ENCODE results near the gene FBXO2.

Gene FBXO2

DNA sequence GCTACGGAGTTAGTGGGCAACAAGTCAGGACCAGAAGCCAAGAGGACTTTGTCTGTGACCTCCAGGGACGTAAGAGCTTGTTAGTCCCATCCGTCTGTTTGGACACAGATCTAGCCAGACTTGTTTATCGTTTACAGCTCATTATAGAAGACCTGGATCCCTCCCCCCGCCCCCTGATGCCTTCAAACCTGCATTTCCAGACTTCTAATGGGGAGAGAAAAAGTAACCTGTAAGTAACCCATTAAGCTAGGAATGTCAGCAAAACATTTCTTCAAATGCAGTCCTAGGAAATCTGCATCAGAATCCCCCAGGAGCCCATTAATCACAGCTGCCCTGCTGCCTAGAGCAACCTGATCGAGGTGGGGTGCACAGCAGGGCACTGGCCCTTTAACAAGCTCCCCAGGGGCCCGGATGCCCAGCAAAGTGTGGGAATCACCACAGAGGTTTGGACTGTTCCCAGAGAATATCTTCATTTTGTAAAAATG lies 28.1 kb upstream of the FBXO2 start:
- DNase-seq = no peak

DNA sequence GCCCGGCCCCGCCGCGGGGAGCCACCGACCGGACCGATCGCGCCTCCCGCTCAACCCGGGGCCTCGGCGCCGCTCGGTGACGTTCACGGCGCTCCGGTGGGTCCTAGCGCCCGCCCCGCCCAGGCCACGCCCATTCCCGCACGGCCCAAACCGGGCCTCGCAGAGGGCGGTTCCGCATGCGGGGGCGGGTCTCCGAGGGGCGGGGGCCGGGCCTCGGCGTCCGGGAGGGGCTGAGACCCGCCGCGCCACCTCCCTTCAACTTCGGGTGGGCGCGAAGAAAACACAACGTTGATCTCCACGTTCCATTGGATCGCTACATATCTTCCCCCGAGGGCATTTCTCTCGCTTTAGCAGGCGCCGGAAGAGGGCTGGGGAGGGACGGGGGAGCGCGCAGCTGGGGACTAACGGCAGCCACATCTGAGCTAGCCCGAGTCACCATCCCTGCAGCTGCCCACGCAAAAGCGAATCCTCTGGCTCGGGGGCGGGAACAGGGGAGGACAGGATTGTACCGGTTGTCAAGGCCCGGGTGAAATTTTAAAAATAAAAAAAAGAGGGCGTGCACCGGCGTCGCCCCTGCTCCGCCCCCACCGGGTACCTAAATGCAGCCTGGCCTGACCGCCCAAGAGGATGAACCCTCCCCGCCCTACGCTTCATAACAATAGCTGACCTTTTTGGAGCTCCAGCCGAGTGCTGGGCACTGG lies 27.0 kb upstream of the FBXO2 start, which contains the start of gene MAD2L2:
Gene MAD2L2 (minus strand): TSS at position 78 of the 701 bp plus-strand sequence. CDS start 547 bp downstream, outside the sequence.
- DNase-seq = peak; percentile 31

DNA sequence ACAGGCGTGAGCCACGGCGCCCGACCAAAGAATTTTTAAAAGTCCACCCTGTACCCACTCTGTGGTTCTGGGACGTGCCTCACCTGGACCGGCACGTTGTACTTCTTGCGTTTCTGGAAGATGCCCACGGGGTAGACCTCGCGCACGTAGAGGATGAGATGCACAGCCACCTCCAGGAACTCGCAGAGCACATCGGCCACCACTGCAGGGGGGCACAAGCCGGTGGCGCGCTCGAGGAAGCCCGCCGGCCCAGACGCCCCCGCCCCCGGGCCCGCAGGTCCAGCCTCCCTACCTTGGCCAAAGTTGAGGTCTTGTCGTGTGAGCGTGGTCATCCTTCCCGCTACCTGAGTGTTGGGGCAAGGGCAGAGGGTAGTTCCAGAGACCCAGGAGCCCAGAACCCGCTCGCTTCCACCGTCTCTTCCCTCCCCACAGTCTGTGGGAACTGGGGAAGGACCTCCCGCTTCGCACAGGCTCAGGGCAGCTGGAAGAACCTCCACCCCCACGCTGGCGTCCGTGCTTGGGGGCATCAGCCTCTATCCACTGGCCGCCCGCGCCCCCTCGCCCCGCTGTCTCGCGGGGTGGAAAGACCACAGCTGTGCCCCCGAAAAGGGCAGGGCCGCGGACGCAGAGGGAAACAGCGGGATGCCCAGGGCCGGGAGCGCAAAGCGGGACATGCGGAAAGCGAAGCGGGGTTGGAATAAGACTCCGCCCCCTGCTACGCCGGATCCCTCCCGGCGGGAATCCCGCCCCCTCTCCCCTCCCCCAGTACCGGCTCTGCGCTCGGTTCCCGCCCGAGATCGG lies 26.2 kb upstream of the FBXO2 start:
- DNase-seq = no peak

DNA sequence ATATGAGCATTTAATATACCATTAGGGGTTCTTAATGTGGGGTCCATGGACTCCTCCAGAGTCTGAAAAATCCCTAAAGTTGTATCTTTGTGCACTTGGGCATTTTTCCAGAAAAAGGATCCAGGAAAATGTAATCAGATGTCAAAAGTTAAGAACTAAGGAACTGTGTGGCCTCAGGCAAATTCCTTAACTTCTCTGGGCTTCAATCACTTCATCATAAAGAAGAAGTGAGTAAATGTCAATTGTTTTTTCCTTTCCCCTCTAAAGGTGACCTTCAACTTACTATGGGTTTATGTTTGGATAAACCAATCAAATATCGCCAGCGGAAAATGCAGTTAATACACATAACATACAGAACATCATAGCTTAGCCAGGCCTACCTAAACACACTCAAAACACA lies 24.2 kb upstream of the FBXO2 start:
- DNase-seq = no peak

DNA sequence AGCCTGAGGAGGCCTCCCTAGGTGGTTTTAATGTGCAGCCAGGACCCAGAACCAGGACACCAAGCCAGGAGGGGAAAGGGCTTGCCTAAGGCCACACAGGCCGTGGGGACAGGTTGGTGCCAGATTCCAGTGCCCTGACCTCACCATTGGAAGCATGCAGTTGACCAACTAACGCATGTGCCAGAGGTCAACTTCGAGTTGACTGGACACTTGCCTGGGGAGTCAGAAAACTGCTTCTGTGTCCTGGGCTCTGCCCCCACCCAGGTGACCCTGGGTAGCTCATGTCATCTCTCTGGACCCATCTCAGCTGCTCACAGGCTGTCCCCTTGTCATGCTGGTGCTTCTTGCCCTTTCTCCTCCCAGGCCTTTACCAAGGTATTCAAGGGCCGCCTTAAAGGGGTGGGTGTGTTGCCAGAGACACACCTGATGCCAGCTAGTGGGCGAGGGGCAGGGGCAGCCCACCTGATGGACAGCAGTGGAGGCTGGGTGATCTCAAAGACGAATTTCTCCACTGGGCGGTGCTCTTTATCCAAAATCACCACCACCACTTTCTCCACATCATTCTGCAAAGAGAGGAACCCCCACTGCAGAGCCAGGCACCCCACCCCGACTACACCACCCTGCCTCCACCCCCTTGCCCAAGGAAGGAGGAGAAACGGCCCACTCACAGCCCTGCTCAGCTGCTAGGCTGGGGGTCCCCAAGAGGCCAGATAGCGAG lies 22.3 kb upstream of the FBXO2 start:
- no peak for DNase-seq

DNA sequence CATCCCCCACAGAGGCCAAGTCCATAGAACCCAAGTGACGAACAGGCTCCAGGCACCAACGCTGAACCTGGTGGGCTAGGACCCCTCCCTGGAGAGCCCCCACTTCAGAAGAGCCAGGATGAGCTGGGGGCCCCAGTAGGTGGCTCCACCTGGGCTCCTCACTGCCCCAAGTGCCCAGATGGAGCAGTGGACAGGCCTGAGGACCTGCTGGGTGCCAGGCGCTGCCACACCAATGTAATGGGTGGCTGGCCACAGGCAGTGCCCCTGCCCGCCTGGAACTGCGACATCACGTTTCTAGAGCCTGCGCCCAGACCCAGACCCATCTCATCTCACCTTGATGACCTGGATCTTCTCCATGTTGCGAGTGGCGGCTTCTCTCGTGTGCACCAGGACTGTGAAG lies 21.1 kb upstream of the FBXO2 start:
- DNase-seq = no peak

DNA sequence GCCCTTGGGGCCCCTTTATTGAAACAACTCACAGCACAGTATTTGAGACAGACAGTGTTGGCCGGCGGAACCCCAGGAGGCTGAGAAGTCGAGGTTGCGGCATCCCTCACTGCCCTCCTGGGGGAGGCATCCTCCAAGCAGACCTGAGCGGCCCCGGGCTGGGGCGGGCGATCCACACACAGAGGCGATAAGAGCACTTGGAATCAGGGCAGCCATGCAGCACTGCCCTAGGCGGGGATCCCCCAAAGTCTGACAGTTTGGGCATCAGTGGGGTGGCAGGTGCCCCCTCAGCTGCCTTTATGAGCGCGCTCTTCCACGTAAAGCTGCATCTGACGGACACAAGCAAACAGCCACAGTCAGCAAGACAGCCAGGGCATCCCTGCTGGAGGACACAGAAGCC lies 20.3 kb upstream of the FBXO2 start:
- DNase-seq = no peak

DNA sequence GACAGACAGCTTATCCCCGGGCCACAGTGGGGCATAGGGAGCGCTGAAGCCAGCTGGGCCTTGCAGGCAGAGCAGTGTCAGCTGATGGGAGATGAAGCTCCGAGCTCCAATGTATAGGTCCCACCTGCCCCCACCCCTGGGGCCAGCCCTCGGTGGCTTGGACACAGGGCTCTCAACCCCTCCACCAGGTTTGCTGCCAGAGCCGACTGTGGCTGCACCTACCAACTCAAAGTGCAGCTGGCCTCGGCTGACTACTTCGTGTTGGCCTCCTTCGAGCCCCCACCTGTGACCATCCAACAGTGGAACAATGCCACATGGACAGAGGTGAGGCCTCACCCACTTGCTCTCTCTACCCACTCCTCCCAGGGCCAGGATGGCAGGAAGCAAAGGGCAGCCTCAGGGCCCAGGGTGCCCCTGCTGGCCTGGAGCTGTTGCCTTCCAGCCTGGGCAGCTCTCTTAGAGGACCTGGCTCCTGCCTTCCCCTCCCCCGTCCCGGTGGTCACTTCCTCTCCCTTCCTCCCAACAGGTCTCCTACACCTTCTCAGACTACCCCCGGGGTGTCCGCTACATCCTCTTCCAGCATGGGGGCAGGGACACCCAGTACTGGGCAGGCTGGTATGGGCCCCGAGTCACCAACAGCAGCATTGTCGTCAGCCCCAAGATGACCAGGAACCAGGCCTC lies 19.0 kb upstream of the FBXO2 start:
- no peak for DNase-seq

DNA sequence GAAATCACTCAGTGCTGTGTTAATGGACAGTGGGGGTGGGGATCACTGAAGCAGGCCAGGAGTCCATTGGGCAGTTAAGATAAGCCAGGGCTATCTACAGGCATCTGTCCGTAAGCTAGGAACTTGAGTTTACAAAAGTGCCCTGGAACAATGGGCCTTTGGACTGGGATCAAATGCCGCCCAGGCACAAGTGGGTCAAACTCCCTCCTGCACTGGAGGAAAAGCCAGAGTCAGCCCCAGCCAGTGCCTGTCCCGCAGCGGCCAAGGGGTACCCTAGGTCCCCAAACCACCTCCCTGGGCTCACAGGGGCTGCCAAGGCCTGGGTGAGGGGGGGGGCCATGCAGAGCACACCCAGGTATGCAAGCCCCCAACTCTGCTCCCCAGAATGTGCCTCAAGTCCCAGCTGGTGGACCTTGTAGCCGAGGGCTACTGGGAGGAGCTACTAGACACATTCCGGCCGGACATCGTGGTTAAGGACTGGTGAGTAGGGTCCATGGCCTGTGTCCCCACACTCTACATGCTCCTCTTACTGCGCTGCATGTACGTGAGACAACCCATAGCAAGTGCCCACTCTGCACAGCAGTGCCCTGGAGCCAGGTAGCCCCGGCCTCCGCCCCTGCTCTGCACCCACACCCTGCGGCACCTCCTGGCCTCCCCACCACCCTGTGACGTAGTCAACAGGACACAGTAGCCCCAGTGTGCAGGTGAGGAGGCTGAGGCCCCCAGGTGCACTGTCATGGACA lies 17.5 kb upstream of the FBXO2 start:
- no peak for DNase-seq

DNA sequence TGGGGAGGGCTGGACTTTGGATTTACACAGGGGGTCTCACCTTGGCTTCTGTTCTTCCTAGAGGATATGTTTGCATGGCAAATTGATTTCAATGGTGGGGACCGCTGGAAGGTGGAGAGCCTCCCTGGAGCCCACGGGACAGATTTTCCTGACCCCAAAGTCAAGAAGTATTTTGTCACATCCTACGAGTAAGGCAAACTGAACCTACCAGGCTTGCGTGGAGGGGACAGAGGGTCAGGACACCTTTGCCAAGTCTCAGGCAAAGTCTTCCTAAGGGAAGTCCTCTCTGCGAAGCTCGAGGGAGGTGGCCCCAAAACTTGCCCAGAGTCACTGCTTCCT lies 16.9 kb upstream of the FBXO2 start:
- DNase-seq = no peak

DNA sequence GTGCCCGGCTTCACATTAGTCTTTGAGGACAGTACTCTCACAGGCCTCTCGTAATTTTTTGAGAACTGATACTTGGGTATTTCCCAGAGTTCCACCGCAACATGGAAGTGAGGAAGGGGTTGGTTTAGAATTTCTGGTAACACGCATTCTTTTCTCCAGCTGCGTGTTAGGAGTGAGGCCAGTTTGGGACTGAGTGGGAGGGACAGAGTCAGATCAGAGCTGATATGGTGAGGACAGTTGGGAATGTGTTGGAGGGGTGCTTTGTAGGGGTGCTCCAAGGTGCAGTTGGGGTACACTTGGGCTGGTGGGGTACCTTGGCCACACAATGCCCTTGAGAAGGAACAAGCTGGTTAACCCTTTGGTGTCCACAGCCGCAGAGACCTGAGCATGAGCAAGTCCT lies 16.5 kb upstream of the FBXO2 start:
- no peak for DNase-seq

DNA sequence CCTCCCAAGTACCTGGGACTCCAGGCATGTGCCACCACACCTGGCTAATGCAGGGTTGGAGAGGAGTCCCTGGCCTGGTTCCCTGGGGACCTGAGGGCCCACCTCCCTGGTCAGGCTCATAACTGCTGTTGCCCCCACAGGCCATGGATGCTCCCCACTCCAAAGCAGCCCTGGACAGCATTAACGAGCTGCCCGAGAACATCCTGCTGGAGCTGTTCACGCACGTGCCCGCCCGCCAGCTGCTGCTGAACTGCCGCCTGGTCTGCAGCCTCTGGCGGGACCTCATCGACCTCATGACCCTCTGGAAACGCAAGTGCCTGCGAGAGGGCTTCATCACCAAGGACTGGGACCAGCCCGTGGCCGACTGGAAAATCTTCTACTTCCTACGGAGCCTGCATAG lies 14.3 kb upstream of the FBXO2 start:
- DNase-seq = no peak

DNA sequence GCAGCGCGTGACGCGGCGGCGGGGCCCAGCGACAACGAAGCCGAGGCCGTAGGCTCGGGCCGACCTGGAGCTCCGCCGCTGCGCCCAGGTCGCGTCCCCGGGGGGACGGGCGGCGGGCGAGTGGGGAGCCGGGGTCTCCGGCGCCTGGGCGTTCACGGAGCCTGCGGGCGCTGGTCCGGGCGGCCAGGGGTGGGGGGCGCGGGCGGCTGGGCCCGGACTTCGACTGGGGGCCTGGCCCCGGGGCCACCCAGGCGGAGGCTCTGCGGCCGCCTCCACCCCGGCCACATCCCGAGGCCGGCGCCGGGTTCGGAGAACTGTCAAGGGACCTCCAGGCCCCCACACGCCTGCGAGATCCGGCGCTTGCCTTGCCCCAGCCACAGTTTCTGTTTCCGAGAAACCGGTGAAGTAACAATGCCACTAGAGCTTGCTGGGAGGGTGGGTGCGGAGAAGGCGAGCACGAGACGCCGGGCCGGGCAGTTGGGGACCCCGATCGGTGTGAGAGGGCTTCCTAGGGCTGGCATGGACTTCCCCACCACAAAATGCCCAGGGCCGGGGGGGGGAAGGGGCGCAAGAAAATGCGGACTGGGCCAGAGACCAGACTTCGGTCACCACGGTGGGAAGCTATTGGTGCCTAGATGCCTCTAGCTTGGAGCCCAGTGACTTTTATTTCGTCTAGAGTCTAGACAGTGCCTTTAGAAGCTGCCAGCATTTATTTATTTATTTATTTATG lies 10.3 kb upstream of the FBXO2 start:
- DNase-seq = no peak

DNA sequence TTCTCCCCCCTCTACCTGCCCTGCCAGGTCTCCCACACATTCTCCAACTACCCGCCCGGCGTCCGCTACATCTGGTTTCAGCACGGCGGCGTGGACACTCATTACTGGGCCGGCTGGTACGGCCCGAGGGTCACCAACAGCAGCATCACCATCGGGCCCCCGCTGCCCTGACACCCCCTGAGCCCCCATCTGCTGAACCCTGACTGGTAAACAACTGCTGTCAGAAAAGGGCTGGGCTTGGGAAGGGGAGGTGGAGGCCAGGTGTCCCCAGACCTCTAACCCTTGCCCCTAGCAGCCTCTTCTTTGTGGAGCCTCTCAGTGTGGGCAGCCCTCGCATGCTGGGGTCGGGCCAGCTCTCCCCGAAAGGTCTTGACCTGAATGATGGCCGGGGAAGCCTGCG lies 6.9 kb upstream of the FBXO2 start:
- DNase-seq = no peak

DNA sequence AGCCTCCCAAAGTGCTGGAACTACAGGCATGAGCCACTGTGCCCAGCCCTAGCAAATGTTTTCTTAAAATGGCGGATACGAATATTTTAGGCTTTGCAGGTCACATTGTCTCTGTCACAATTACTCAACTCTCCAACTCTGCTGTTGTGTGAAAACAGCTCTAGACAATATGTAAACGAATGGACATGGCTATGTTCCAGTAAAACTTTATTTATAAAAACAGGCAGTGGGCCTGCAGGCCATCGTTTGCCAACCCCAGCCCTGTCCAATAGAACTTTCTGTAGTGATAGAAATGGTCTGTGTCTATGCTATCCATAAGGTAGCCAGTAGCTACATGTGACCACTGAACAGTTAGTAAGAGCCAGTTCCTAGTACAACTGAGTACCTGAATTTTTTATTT lies 5.5 kb upstream of the FBXO2 start:
- no peak for DNase-seq

DNA sequence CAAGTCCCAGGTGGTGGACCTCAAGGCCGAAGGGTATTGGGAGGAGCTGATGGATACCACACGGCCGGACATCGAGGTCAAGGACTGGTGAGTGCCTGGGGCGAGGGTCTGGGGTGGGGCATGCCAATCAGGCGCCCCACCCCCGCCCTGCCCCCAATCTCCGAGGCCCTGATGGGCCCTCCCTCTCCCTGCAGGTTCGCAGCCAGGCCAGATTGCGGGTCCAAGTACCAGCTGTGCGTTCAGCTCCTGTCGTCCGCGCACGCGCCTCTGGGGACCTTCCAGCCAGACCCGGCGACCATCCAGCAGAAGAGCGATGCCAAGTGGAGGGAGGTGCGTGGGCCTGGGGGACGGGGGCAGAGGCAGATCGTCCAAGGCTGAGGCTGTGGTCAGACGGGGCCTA lies 4.3 kb upstream of the FBXO2 start:
- no peak for DNase-seq

DNA sequence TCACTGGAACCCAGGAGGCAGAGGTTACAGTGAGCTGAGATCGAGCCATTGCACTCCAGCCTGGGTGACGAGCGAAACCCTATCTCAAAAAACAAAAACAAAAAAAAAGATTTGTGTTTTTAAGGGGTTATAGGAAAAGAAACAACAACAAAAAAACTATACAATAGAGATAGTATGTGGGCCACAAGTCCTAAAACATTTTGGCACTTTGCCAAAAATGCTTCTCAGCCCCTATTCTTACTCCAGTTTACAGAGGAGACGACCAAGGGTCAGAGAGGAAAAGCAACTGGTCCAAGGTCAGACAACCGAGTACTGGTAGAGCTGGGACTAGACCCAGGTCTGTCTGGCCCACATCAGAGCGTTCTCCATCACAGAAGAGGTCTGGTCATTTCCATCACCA lies 3.4 kb upstream of the FBXO2 start:
- no peak for DNase-seq

DNA sequence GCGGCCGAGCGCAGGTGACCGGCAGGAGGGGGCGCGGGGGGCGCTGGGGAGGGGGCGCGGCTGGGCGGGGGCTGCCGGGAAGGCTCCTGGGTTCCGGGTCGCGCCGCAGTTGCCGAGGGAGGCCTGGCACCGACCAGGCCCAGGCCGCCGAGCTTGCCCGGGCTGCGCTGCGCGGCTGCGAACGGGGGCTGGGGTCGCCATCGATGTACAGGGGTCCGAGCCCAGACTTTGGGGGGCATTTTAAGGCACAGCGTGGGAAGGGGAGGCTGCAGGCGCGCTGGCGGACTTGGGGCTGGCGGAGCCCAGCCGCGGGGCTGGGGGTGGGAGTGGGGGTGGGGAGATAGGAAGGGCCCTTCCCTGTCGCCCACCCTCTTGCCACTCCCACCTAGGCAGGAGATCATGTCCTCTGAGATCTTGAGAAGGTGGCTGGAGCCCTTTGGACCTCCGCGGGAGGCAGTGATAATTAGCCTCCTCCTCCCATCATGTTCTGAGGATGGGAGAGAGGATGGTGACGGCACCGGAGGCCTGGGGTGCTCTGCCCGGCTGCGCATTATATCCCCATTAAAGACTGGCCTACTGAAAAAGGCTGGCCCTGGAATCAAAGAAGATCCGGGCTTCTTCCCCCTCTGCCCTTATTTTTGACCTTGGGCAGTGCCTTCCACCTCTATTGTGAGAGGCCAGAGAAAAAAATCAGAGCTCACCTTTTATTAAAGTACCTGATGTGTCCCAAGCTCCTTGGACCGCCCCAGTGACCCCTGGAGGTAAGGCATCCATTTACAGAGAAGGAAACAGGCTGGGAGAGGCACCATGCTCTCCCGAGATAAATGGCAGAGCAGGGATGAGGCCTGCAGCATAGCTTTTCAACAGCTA lies 945 bp upstream of the FBXO2 start:
- DNase-seq = no peak

DNA sequence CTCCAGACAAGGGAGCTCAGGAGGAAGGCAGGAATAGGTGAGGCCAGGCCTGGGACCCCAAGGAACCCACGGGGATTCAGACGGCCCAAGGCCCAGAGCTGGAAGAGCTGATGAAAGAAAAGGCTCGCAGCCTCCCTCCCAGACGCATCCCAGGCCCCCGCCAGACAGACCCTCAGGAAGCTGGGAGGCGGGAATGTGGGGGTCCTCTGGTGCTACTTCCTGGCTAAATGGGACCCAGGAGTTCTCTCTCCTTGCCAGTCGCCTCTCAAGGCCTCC lies 430 bp downstream of the FBXO2 start:
- DNase-seq = no peak

DNA sequence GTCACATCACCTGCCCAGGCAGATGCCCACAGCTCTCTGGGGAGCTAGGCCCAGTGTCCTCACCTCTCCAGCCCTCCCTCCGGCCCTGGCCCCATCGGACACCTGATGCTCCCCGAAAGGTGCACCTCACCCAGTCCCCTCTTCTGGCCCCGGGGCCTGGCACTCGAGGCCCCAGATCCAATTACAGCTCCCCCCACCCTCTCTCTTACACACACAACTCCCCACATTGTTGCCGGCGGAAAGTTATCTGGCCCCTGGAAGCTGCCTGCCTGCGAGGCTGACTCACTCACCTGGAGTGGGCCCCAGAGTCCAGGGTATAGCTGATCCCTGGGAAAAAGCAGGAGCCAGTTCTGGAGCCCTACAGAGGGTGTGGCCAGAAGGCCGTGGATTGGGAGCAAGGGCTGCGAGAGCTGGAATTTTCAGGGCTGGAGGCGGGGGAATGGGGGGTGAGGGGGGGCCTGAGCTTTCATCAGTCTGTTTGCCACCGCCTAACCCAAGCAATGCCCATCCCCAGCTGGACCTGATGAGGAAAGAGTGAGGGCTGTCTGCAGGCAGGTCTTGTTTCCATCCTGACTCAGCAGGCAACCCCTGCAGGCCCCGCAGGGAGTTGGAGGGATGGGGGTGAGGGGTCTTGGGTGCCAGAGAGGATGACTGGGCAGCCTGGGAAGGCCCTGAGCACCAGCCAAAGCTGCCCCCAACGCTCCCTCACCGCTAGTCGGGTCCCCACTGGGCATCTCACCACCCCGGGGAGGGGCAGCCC lies 948 bp downstream of the FBXO2 start:
- DNase-seq = no peak
